Measurements from ENCODE around the gene DNAJA4. TPM values are rescaled to one million over a fixed set of nuclear protein-coding genes. Genes with fewer than 3 reads are reported as not detected.

DNAJA4 gene
- total RNA-seq, 2 experiments from 2014 or later = 38.1 to 38.8 TPM

GRCh38 chr15:78272776-78273175 lies 8.4 kb downstream of the DNAJA4 start:
- ChIA-PET CTCF (interaction anchor here (1.9 to 2.0 kb wide), 2 partner anchors 8 to 9 kb away, joined by 5 to 6 read pairs; partner anchors contain the start of gene DNAJA4), POLR2A (no interaction called here)
- ATAC-seq (no peak), DNase-seq (no peak)
- peaks cover 11% of the 10 kb centered on the region for H3K36me3 Mint-ChIP-seq (ENCODE audit: low read depth)
- H3K4me3 Mint-ChIP-seq = no peak overlapping the region
- no peak for TF ChIP-seq CTCF (IDR thresholded peaks at IDR 0.05)
- intact Hi-C loops (cut with micrococcal nuclease) = no loop called here
- H3K27me3 Mint-ChIP-seq = no peaks in the 10 kb centered on the region
- no peaks in the 10 kb centered on the region for H3K9me3 Mint-ChIP-seq
- no peak overlapping the region for H3K27ac Mint-ChIP-seq
- H3K4me1 Mint-ChIP-seq (ENCODE audit: low read depth) = peaks cover 8% of the 10 kb centered on the region

GRCh38 chr15:78274994-78275393 lies 10.6 kb downstream of the DNAJA4 start:
- Mint-ChIP-seq H3K4me1 (ENCODE audit: low read depth) (peaks cover 2% of the 10 kb centered on the region), H3K27me3 (no peaks in the 10 kb centered on the region), H3K36me3 (ENCODE audit: low read depth) (peaks cover 23% of the 10 kb centered on the region), H3K27ac (peak overlapping the region; percentile 6), H3K9me3 (no peaks in the 10 kb centered on the region), H3K4me3 (no peak overlapping the region)
- no peak for TF ChIP-seq CTCF (IDR thresholded peaks at IDR 0.05)
- ChIA-PET CTCF (interaction anchor here (0.9 to 1.4 kb wide), 2 partner anchors 10 to 24 kb away, joined by 4 to 6 read pairs; partner anchors contain the start of gene SKIC8), POLR2A (interaction anchor here (1.4 kb wide), 1 partner anchor 9 kb away, joined by 4 read pairs; no protein-coding TSS in a partner anchor)
- no peak for DNase-seq
- intact Hi-C loops (cut with micrococcal nuclease) = no loop called here
- no peak for ATAC-seq

GRCh38 chr15:78276064-78276943 lies 11.9 kb downstream of the DNAJA4 start:
- DNase-seq (no peak), ATAC-seq (no peak)
- H3K4me1 Mint-ChIP-seq (ENCODE audit: low read depth) = peaks cover 7% of the 10 kb centered on the region
- H3K4me3 Mint-ChIP-seq = no peak overlapping the region
- H3K27ac Mint-ChIP-seq = peak overlapping the region; percentile 48
- H3K27me3 Mint-ChIP-seq = no peaks in the 10 kb centered on the region
- H3K36me3 Mint-ChIP-seq (ENCODE audit: low read depth) = peaks cover 27% of the 10 kb centered on the region
- ChIA-PET POLR2A (interaction anchor here (0.8 to 1.5 kb wide), 2 partner anchors 12 to 22 kb away, joined by 3 to 6 read pairs; partner anchors contain the start of gene DNAJA4), CTCF (interaction anchor here (1.1 to 1.5 kb wide), 4 partner anchors 24 to 147 kb away, joined by 3 read pairs; partner anchors contain the start of gene CIB2)
- intact Hi-C loops (cut with micrococcal nuclease) = no loop called here
- TF ChIP-seq CTCF (IDR thresholded peaks at IDR 0.05) = no peak
- H3K9me3 Mint-ChIP-seq = no peaks in the 10 kb centered on the region

GRCh38 chr15:78280319-78281072 lies 16.1 kb downstream of the DNAJA4 start:
- CTCF ChIA-PET = interaction anchor here (1.6 to 2.1 kb wide), 3 partner anchors 9 to 168 kb away, joined by 3 to 6 read pairs (median 6); no protein-coding TSS in a partner anchor
- peaks cover 7% of the 10 kb centered on the region for H3K4me1 Mint-ChIP-seq (ENCODE audit: low read depth)
- H3K9me3 Mint-ChIP-seq = no peaks in the 10 kb centered on the region
- peak; percentile 20 for ATAC-seq
- intact Hi-C loops (cut with micrococcal nuclease) = no loop called here
- H3K4me3 Mint-ChIP-seq = no peak overlapping the region
- no peak for DNase-seq
- H3K27me3 Mint-ChIP-seq = no peaks in the 10 kb centered on the region
- H3K36me3 Mint-ChIP-seq (ENCODE audit: low read depth) = peaks cover 31% of the 10 kb centered on the region
- peak overlapping the region; percentile 38 for H3K27ac Mint-ChIP-seq
- POLR2A ChIA-PET = interaction anchor here (1.3 to 1.5 kb wide), 2 partner anchors 10 to 15 kb away, joined by 3 to 5 read pairs; no protein-coding TSS in a partner anchor
- TF ChIP-seq CTCF (IDR thresholded peaks at IDR 0.05) = no peak
